Thoracic aorta (tissue), 2 donors: ENCODE measurements around the gene AFG3L2. TPM values are rescaled to one million over a fixed set of nuclear protein-coding genes. Genes with fewer than 3 reads are reported as not detected.

Experiments
- ATAC-seq: fragments of 150-250 bp; one replicate; pipeline ENCODE4 v1.8.0; 2017; ENCODE audit warnings: low read depth; ENCODE audit not compliant: insufficient number of reproducible peaks, low FRiP score
- DNase-seq: peaks from one replicate; pipeline ENCODE4 v3.0.0-alpha.2; 2020; ENCODE audit warnings: low spot score
- H3K27ac ChIP-seq, 2 donors: fragments of 200-600 bp; sonication (generic); 1 replicate in 1 of 2; 2 replicates in 1 of 2; pipeline ENCODE4 v1.5.1; 2016; ENCODE audit warnings: mild to moderate bottlenecking in 2 of 2, moderate library complexity in 2 of 2
- H3K27me3 ChIP-seq: fragments of 200-600 bp; sonication (generic); replicated peaks from 2 replicates; pipeline ENCODE4 v1.6.0; 2016; ENCODE audit warnings: mild to moderate bottlenecking; ENCODE audit not compliant: insufficient read depth
- H3K36me3 ChIP-seq: fragments of 200-600 bp; sonication (generic); one replicate; pipeline ENCODE4 v1.5.1; 2016
- H3K4me1 ChIP-seq, 2 donors: fragments of 200-600 bp; sonication (generic); 1 replicate in 1 of 2; 2 replicates in 1 of 2; pipeline versions ENCODE4 v1.5.1 to v1.6.0; 2016; ENCODE audit warnings: low read depth in 2 of 2, mild to moderate bottlenecking in 1 of 2; ENCODE audit not compliant: control insufficient read depth in 1 of 2
- H3K4me3 ChIP-seq: fragments of 200-600 bp; sonication (generic); 2 replicates; pipeline ENCODE4 v1.5.1; 2016; ENCODE audit warnings: mild to moderate bottlenecking
- H3K9me3 ChIP-seq: fragments of 200-600 bp; sonication (generic); 2 replicates; pipeline ENCODE4 v1.5.1; 2016
- CTCF ChIP-seq: fragments of 200-600 bp; sonication (generic); IDR thresholded peaks from one replicate; pipeline ENCODE4 v1.5.1; 2019; ENCODE audit warnings: antibody characterized with exemption
- total RNA-seq, 2 donors: library from RNA; depleted of rRNA; stranded (reverse); fragments of >200 nt; gene quantifications; one replicate each; pipeline versions ENCODE4 v1.1.0 to v1.2.3, GENCODE V29; 2016

Gene AFG3L2
- total RNA-seq, 2 donors from 2014 or later = 24.2 to 58.1 TPM

GRCh38 chr18:12295389-12296086 is 81.5 kb downstream of the AFG3L2 start:
- ATAC-seq (no peak), DNase-seq (no peak)
- no peak overlapping the region for H3K27ac ChIP-seq
- H3K36me3 ChIP-seq = no peaks in the 10 kb centered on the region
- no peak overlapping the region for H3K4me3 ChIP-seq
- no peak for TF ChIP-seq CTCF
- no peaks in the 10 kb centered on the region for H3K9me3 ChIP-seq
- H3K4me1 ChIP-seq = no peaks in the 10 kb centered on the region
- no peaks in the 10 kb centered on the region for H3K27me3 ChIP-seq

- Histone ChIP-seq H3K27ac (no peak overlapping the region), H3K4me3 (no peak overlapping the region), H3K4me1 (peaks cover 2 to 11% of the 10 kb centered on the region in 2 donors), H3K36me3 (no peaks in the 10 kb centered on the region), H3K27me3 (no peaks in the 10 kb centered on the region), H3K9me3 (no peaks in the 10 kb centered on the region)
- DNase-seq = no peak
- no peak for TF ChIP-seq CTCF
- no peak for ATAC-seq
Measured at GRCh38 chr18:12293831-12294230, 83.2 kb downstream of the AFG3L2 start.

- Histone ChIP-seq H3K27ac (no peak overlapping the region), H3K36me3 (no peaks in the 10 kb centered on the region), H3K9me3 (no peaks in the 10 kb centered on the region), H3K27me3 (no peaks in the 10 kb centered on the region), H3K4me3 (no peak overlapping the region), H3K4me1 (peaks cover 4 to 24% of the 10 kb centered on the region in 2 donors)
- TF ChIP-seq CTCF = no peak
- DNase-seq = no peak
- ATAC-seq = no peak
Measured at GRCh38 chr18:12291690-12292089, 85.3 kb downstream of the AFG3L2 start.

GRCh38 chr18:12291161-12291560 is 85.9 kb downstream of the AFG3L2 start:
- Histone ChIP-seq H3K27me3 (no peaks in the 10 kb centered on the region), H3K9me3 (no peaks in the 10 kb centered on the region), H3K27ac (no peak overlapping the region), H3K4me1 (peaks cover 4 to 24% of the 10 kb centered on the region in 2 donors), H3K36me3 (no peaks in the 10 kb centered on the region), H3K4me3 (no peak overlapping the region)
- DNase-seq = no peak
- ATAC-seq = no peak
- no peak for TF ChIP-seq CTCF

GRCh38 chr18:12290086-12290485 is 86.9 kb downstream of the AFG3L2 start:
- Histone ChIP-seq H3K9me3 (no peaks in the 10 kb centered on the region), H3K27ac (no peak overlapping the region), H3K4me3 (no peak overlapping the region), H3K4me1 (peaks cover 4 to 24% of the 10 kb centered on the region in 2 donors), H3K36me3 (no peaks in the 10 kb centered on the region), H3K27me3 (no peaks in the 10 kb centered on the region)
- DNase-seq (no peak), ATAC-seq (no peak)
- no peak for TF ChIP-seq CTCF
